KG1 (cell line): ENCODE measurements around the gene SH3RF3.

Source experiments
- DNase-seq: peaks from one replicate; lab custom pipeline; 2025; lab: John Stamatoyannopoulos, UW

The SH3RF3 gene

GRCh38 chr2:109501461-109501860, 372.5 kb downstream of the SH3RF3 start:
- DNase-seq: no peak

- DNase-seq: no peak
Measured at GRCh38 chr2:109503191-109503590, 374.2 kb downstream of the SH3RF3 start.

- DNase-seq: peak; percentile 37
Measured at GRCh38 chr2:109507217-109507616, 378.2 kb downstream of the SH3RF3 start.

- no peak for DNase-seq
Measured at GRCh38 chr2:109507828-109508227, 378.8 kb downstream of the SH3RF3 start.

GRCh38 chr2:109508556-109508955, 379.6 kb downstream of the SH3RF3 start:
- DNase-seq: no peak

- peak; percentile 59 for DNase-seq
Measured at GRCh38 chr2:109510136-109511028, 381.4 kb downstream of the SH3RF3 start.

- no peak for DNase-seq
Measured at GRCh38 chr2:109511168-109511567, 382.2 kb downstream of the SH3RF3 start.

- DNase-seq: no peak
Measured at GRCh38 chr2:109512076-109512475, 383.1 kb downstream of the SH3RF3 start.

- DNase-seq: no peak
Measured at GRCh38 chr2:109513230-109513629, 384.2 kb downstream of the SH3RF3 start.

GRCh38 chr2:109513749-109514588, 385.0 kb downstream of the SH3RF3 start:
- DNase-seq: no peak

- DNase-seq: no peak
Measured at GRCh38 chr2:109514857-109515256, 385.9 kb downstream of the SH3RF3 start.

GRCh38 chr2:109516445-109517117, 387.6 kb downstream of the SH3RF3 start:
- no peak for DNase-seq

GRCh38 chr2:109517118-109517889, 388.3 kb downstream of the SH3RF3 start:
- DNase-seq: no peak

GRCh38 chr2:109519513-109519912, 390.5 kb downstream of the SH3RF3 start:
- DNase-seq: no peak

- DNase-seq: no peak
Measured at GRCh38 chr2:109521233-109522062, 392.4 kb downstream of the SH3RF3 start.

GRCh38 chr2:109522063-109522374, 393.0 kb downstream of the SH3RF3 start:
- DNase-seq: no peak

GRCh38 chr2:109523121-109523520, 394.1 kb downstream of the SH3RF3 start:
- no peak for DNase-seq

GRCh38 chr2:109523536-109524361, 394.7 kb downstream of the SH3RF3 start:
- DNase-seq: no peak

GRCh38 chr2:109525836-109526235, 396.8 kb downstream of the SH3RF3 start:
- peak; percentile 17 for DNase-seq

GRCh38 chr2:109526442-109526970, 397.5 kb downstream of the SH3RF3 start:
- DNase-seq: no peak
